Measurements from ENCODE around the gene PECR.

GRCh38 chr2:216003876-216004696 lies 77.5 kb downstream of the PECR start:
- no peak; the same call in 1 of the 2 replicates for TF ChIP-seq POLR2A (IDR thresholded peaks at IDR 0.05; ENCODE audit: low read depth, low read length)
- TF ChIP-seq POLR2AphosphoS5 (IDR thresholded peaks at IDR 0.05; ENCODE audit: low read depth, low read length): no peak
